ENCODE results near the gene SHISA5.
A peak's percentile ranks its signal among the peaks of the same experiment; 100 is the strongest.
"Not testable (repeated sequence)": the region's sequence is repeated elsewhere in the genome, so short reads cannot be mapped to it uniquely, and the experiment has no call there.

Gene SHISA5

DNA sequence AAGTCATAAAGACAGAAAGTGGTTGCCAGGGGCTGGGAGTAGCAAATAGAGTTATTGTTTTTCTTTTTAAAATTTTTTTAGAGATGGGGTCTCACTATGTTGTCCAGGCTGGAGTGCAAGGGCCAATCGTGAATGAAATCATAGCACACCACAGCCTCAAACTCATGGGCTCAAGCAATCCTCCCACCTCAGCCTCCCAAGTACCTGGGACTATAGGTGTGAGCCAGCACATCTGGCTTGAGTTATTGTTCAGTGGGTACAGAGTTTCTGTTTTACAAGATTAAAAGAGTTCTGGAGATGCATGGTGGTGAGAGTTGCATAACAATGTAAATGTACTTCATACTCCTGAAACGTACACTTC, 29.0 kb upstream of the SHISA5 start:
- DNase-seq, result no peak
- peaks cover 22% of the 10 kb centered on the region for H3K36me3 Mint-ChIP-seq (ENCODE audit: low read depth)
- H3K4me1 Mint-ChIP-seq, result no peaks in the 10 kb centered on the region
- ATAC-seq, result no peak
- H3K27me3 Mint-ChIP-seq, result no peaks in the 10 kb centered on the region
- no peak overlapping the region for H3K27ac Mint-ChIP-seq
- H3K9me3 Mint-ChIP-seq, result no peaks in the 10 kb centered on the region
- H3K4me3 Mint-ChIP-seq, result no peak overlapping the region

GRCh38 chr3:48532271-48532976, 28.4 kb upstream of the SHISA5 start:
- H3K27ac Mint-ChIP-seq, result no peak overlapping the region
- no peak overlapping the region for H3K4me3 Mint-ChIP-seq
- H3K4me1 Mint-ChIP-seq, result no peaks in the 10 kb centered on the region
- DNase-seq (no peak), ATAC-seq (no peak)
- H3K9me3 Mint-ChIP-seq, result no peaks in the 10 kb centered on the region
- no peaks in the 10 kb centered on the region for H3K27me3 Mint-ChIP-seq
- H3K36me3 Mint-ChIP-seq (ENCODE audit: low read depth), result peaks cover 24% of the 10 kb centered on the region

DNA sequence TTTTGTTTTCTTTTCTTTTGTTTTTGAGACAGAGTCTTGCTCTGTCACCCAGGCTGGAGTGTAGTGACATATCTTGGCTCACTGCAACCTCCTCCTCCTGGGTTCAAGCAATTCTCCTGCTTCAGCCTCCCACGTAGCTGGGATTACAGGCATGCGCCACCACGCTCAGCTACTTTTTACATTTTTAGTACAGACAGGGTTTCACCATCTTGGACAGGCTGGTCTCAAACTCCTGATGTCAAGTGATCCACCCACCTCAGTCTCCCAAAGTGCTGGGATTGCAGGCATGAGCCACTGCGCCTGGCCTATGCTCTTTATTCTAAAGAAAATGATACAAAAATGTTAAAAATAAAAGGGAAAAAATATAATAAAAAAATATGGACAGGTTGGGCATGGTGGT, 26.7 kb upstream of the SHISA5 start:
- H3K9me3 Mint-ChIP-seq, H3K27ac Mint-ChIP-seq, ATAC-seq, H3K4me1 Mint-ChIP-seq, H3K4me3 Mint-ChIP-seq, DNase-seq, H3K27me3 Mint-ChIP-seq: not testable (repeated sequence)
- peaks cover 19% of the 10 kb centered on the region for H3K36me3 Mint-ChIP-seq (ENCODE audit: low read depth)

GRCh38 chr3:48528754-48529153, 24.8 kb upstream of the SHISA5 start:
- no peaks in the 10 kb centered on the region for H3K27me3 Mint-ChIP-seq
- no peak overlapping the region for H3K4me3 Mint-ChIP-seq
- H3K36me3 Mint-ChIP-seq (ENCODE audit: low read depth), result peaks cover 11% of the 10 kb centered on the region
- no peaks in the 10 kb centered on the region for H3K9me3 Mint-ChIP-seq
- H3K27ac Mint-ChIP-seq, result no peak overlapping the region
- ATAC-seq (no peak), DNase-seq (no peak)
- no peaks in the 10 kb centered on the region for H3K4me1 Mint-ChIP-seq

- Mint-ChIP-seq H3K36me3 (ENCODE audit: low read depth) (peaks cover 10% of the 10 kb centered on the region), H3K4me3 (no peak overlapping the region), H3K27me3 (no peaks in the 10 kb centered on the region), H3K4me1 (no peaks in the 10 kb centered on the region), H3K27ac (no peak overlapping the region), H3K9me3 (no peaks in the 10 kb centered on the region)
- no peak for ATAC-seq
- no peak for DNase-seq
These were observed 24.1 kb upstream of the SHISA5 start for GRCh38 chr3:48528048-48528447.

DNA sequence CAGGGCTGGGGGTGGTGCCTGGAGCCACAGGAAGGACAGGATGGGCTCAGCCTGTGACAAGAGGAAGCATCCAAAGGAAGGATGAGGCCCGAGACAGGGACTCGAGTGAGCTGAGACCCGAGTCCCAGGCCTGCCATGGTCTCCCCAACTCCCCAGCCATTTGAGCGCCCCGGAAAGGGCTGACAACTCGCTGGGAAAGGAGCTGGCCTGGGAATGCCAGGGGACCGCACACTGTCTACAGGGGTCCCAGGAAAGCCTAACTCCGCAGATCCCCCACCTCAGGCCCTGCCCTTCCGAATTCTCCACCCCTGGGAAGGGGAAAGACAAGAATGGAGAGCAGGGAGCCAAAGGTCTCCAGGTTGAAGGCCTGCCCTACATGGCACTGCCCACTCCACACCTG, 21.0 kb upstream of the SHISA5 start:
- no peak for DNase-seq
- no peak for ATAC-seq
- H3K4me1 Mint-ChIP-seq, result no peaks in the 10 kb centered on the region
- peaks cover 10% of the 10 kb centered on the region for H3K36me3 Mint-ChIP-seq (ENCODE audit: low read depth)
- no peaks in the 10 kb centered on the region for H3K27me3 Mint-ChIP-seq
- no peak overlapping the region for H3K4me3 Mint-ChIP-seq
- no peak overlapping the region for H3K27ac Mint-ChIP-seq
- no peaks in the 10 kb centered on the region for H3K9me3 Mint-ChIP-seq

- no peaks in the 10 kb centered on the region for H3K9me3 Mint-ChIP-seq
- H3K36me3 Mint-ChIP-seq (ENCODE audit: low read depth), result no peaks in the 10 kb centered on the region
- no peaks in the 10 kb centered on the region for H3K27me3 Mint-ChIP-seq
- ATAC-seq (no peak), DNase-seq (no peak)
- H3K4me3 Mint-ChIP-seq, result no peak overlapping the region
- H3K4me1 Mint-ChIP-seq, result peaks cover 29% of the 10 kb centered on the region
- no peak overlapping the region for H3K27ac Mint-ChIP-seq
These were observed 17.7 kb upstream of the SHISA5 start for GRCh38 chr3:48521635-48522034.

DNA sequence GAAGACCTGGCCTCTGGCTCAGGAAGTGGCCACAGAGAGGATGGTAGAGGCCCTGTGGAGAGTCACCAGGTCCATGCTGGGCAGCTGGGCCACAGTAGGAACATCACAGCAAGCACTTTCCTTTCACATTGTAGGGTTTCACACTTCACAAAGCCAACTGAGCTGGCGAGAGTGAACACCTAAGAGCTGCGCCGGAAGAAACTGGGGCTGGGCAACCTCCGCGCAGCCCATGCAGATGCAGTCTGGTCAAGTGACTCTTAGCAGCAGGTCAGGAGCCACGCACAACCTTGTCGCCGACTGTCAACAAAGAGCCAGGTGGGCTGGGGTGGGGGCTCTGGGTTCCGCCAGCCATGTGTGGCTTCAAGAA, 15.3 kb upstream of the SHISA5 start:
- no peaks in the 10 kb centered on the region for H3K36me3 Mint-ChIP-seq (ENCODE audit: low read depth)
- ATAC-seq (no peak), DNase-seq (no peak)
- no peaks in the 10 kb centered on the region for H3K9me3 Mint-ChIP-seq
- H3K4me3 Mint-ChIP-seq, result no peak overlapping the region
- H3K4me1 Mint-ChIP-seq, result peaks cover 50% of the 10 kb centered on the region
- no peak overlapping the region for H3K27ac Mint-ChIP-seq
- no peaks in the 10 kb centered on the region for H3K27me3 Mint-ChIP-seq

DNA sequence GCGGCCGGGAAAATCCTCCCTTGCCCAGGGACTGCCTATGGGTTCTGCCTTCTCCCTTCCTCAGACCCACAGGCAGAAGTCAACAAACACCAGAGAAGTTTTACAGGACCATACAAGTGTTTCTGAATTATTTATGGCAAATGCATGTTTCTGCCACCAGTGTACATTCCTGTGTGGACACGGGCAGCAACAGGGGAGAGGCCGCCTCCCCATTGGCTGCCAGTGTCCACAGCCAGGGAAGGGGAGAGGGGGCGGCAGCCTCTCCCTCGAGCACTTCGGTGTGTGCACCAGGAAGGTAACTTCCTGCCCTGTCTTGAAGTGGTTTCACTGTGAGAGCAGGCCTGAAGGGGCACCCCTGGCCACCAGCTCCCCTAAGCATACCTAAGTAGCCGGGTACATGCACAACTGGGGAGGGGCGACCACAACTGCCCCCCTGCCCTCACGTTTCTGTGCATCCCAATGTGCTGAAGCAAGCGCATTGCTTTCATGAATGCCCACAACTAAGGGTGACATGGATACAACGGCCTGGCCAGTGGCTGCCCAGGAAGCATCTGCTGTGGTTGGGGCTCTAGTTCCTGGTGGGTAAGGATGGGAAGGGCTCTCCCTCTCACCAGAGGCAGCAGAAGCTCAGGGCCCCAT, 14.8 kb upstream of the SHISA5 start:
- DNase-seq (no peak), ATAC-seq (no peak)
- no peak overlapping the region for H3K27ac Mint-ChIP-seq
- H3K9me3 Mint-ChIP-seq, result no peaks in the 10 kb centered on the region
- no peak overlapping the region for H3K4me3 Mint-ChIP-seq
- H3K4me1 Mint-ChIP-seq, result peaks cover 55% of the 10 kb centered on the region
- no peaks in the 10 kb centered on the region for H3K27me3 Mint-ChIP-seq
- no peaks in the 10 kb centered on the region for H3K36me3 Mint-ChIP-seq (ENCODE audit: low read depth)

DNA sequence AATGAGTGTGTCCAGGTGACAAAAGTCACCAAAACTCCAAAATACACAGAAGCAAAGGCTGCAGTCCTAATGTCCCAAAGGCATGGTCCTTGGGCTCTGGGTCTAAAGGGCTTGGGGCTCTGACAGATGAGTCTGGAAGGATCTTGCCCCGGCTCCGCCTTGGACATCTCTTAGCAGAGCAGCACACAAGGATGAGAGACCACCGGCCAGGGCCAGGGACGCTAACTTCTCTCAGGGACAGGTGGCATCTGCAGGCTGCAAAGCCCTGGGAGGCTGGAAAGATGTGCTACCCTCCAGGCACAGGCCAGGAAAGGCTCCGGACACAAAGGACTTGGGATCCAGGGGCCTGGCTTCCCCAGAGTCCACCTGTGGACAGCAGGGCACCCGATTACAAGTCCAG, 14.1 kb upstream of the SHISA5 start:
- H3K27me3 Mint-ChIP-seq, result no peaks in the 10 kb centered on the region
- H3K36me3 Mint-ChIP-seq (ENCODE audit: low read depth), result no peaks in the 10 kb centered on the region
- DNase-seq (no peak), ATAC-seq (no peak)
- no peak overlapping the region for H3K27ac Mint-ChIP-seq
- no peak overlapping the region for H3K4me3 Mint-ChIP-seq
- H3K9me3 Mint-ChIP-seq, result no peaks in the 10 kb centered on the region
- peaks cover 57% of the 10 kb centered on the region for H3K4me1 Mint-ChIP-seq

- no peaks in the 10 kb centered on the region for H3K27me3 Mint-ChIP-seq
- H3K9me3 Mint-ChIP-seq, result no peaks in the 10 kb centered on the region
- no peak overlapping the region for H3K27ac Mint-ChIP-seq
- no peaks in the 10 kb centered on the region for H3K36me3 Mint-ChIP-seq (ENCODE audit: low read depth)
- DNase-seq (no peak), ATAC-seq (peak; percentile 15)
- H3K4me1 Mint-ChIP-seq, result peaks cover 57% of the 10 kb centered on the region
- no peak overlapping the region for H3K4me3 Mint-ChIP-seq
These were observed 12.6 kb upstream of the SHISA5 start for GRCh38 chr3:48516571-48516970.

DNA sequence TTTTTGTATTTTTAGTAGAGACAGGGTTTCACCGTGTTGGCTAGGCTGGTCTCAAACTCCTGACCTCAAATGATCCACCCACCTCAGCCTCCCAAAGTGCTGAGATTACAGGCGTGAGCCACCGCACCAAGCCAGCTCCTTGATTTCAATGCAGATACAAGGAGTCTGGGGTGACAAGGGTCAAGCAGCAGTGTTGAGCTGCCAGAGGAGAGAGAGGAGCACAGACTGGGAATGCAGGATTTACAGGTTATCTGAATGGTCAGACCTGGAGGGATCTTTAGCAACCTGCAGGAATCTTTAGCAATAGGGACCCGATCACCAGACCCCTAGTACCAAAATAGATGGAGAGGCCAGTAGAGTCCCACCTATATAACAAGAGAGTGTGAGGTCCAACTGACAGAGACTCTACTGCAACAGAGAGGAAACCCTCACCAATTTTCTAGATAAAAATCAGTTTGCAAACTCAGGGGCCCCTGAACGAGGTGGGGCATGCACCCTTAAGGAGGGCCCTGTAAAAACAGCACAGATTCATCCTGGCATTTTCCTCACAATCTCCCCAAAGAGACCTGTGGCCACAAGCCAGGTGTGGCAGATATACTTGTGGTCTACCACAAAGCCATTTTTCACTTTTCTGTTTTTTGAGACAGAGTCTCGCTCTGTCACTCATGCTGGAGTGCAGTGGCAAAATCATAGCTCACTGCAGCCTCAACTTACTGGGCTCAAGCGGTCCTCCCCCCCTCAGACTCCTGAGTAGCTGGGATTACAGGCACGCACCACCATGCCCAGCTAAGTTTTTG, 10.7 kb upstream of the SHISA5 start:
- DNase-seq (no peak), ATAC-seq (peak; percentile 29)
- no peak overlapping the region for H3K27ac Mint-ChIP-seq
- no peaks in the 10 kb centered on the region for H3K36me3 Mint-ChIP-seq (ENCODE audit: low read depth)
- no peaks in the 10 kb centered on the region for H3K27me3 Mint-ChIP-seq
- no peaks in the 10 kb centered on the region for H3K9me3 Mint-ChIP-seq
- peaks cover 54% of the 10 kb centered on the region for H3K4me1 Mint-ChIP-seq
- no peak overlapping the region for H3K4me3 Mint-ChIP-seq

DNA sequence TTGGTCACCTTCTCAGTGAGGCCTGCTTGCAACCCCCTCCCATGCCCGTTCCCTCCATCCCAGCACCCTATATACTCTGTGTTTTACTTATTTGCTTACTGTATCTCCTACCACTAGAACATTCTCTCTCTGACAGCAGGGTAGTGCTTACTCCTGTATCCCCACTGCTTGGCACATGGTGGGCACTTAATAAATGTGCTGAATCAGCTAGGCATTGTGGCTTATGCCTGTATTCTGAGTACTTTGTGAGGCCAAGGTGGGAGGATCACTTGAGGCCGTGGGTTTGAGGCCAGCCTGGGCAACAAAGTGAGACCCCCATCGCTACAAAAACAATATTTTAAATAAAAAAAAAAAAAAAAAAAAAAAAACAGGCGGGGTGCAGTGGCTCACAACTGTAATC, 7.6 kb upstream of the SHISA5 start:
- ATAC-seq (no peak), DNase-seq (no peak)
- H3K4me3 Mint-ChIP-seq, result no peak overlapping the region
- peaks cover 42% of the 10 kb centered on the region for H3K4me1 Mint-ChIP-seq
- no peaks in the 10 kb centered on the region for H3K9me3 Mint-ChIP-seq
- H3K27ac Mint-ChIP-seq, result no peak overlapping the region
- no peaks in the 10 kb centered on the region for H3K36me3 Mint-ChIP-seq (ENCODE audit: low read depth)
- H3K27me3 Mint-ChIP-seq, result no peaks in the 10 kb centered on the region

- DNase-seq (peak; percentile 71), ATAC-seq (peak; percentile 90)
- peaks cover 39% of the 10 kb centered on the region for H3K4me1 Mint-ChIP-seq
- H3K27me3 Mint-ChIP-seq, result no peaks in the 10 kb centered on the region
- H3K9me3 Mint-ChIP-seq, result no peaks in the 10 kb centered on the region
- no peaks in the 10 kb centered on the region for H3K36me3 Mint-ChIP-seq (ENCODE audit: low read depth)
- H3K4me3 Mint-ChIP-seq, result no peak overlapping the region
- peak overlapping the region; percentile 73 for H3K27ac Mint-ChIP-seq
These were observed 3.5 kb upstream of the SHISA5 start for GRCh38 chr3:48507256-48508061.
